22Rv1 (cell line): Measurements from ENCODE around the gene MICB.
"Not testable (repeated sequence)": the region's sequence is repeated elsewhere in the genome, so short reads cannot be mapped to it uniquely, and the experiment has no call there.

Source experiments
- H3K27ac ChIP-seq: fragments of 450-650 bp; 2 replicates; pipeline ENCODE4 v1.5.1; 2017
- CTCF ChIP-seq: fragments of 450-650 bp; IDR thresholded peaks from 2 replicates; pipeline ENCODE4 v1.5.1; 2017; ENCODE audit warnings: mild to moderate bottlenecking
- ZFX ChIP-seq: fragments of 450-650 bp; IDR thresholded peaks from 2 replicates; pipeline ENCODE4 v1.6.1; 2017; ENCODE audit warnings: antibody characterized with exemption, borderline replicate concordance

MICB gene

GRCh38 chr6:31497531-31498476, at the start of gene MICB:
MICB (plus strand) TSS chr6:31498145; CDS start chr6:31498194, 49 bp downstream.
- H3K27ac ChIP-seq: no peak within 1 kb of the TSS
- no peak for TF ChIP-seq ZFX
- no peak for TF ChIP-seq CTCF

- no peak overlapping the region for H3K27ac ChIP-seq
- TF ChIP-seq CTCF: no peak
- no peak for TF ChIP-seq ZFX
Observed at GRCh38 chr6:31450751-31451150, 47.2 kb upstream of the MICB start.

- no peak for TF ChIP-seq ZFX
- no peak for TF ChIP-seq CTCF
- no peak overlapping the region for H3K27ac ChIP-seq
Observed at GRCh38 chr6:31452859-31453258, 45.1 kb upstream of the MICB start.

DNA sequence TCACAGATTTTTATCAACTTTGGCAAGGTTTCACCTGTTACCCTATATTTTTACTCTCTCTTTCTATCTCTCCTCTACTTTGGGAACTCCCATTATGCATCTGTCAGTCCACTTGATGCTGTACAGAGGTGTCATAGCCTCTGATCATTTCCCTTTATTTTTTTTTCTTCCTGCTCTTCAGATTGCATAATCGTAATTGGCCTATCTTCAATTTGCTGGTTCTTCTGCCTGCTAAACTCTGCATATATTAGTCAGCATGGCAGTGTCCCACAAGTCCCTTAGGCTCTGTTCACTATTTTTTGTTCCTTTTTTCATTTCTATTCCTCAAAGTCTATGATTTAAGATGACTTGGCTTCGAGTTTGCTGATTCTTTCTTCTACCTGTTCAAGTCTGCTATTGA, 44.7 kb upstream of the MICB start:
- H3K27ac ChIP-seq: no peak overlapping the region
- TF ChIP-seq ZFX (no peak), CTCF (no peak)

DNA sequence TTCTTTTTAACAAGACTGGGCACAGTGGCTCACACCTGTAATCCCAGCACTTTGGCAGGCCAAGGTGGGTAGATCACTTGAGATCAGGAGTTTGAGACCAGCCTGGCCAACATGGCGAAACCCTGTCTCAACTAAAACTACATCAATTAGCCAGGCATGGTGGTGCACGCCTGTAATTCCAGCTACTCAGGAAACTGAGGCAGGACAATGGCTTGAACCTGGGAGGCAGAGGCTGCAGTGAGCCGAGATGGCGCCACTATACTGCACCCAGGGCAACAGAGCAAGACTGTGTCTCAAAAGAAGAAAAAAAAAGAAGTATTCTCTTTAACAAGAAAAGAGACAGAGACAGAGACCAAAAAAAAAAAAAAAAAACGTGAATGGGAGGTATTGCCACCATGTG, 38.1 kb upstream of the MICB start:
- not testable (repeated sequence) for H3K27ac ChIP-seq

GRCh38 chr6:31460361-31461025, 37.5 kb upstream of the MICB start:
- no peak for TF ChIP-seq ZFX
- no peak for TF ChIP-seq CTCF

GRCh38 chr6:31462026-31462963, 35.6 kb upstream of the MICB start:
- no peak overlapping the region for H3K27ac ChIP-seq
- TF ChIP-seq ZFX (no peak), CTCF (no peak)

More at GRCh38 chr6:31460361-31461025, 37.5 kb upstream of the MICB start:
- no peak overlapping the region for H3K27ac ChIP-seq
